Large intestine (tissue), 3 donors: ENCODE results near the gene PSMA5. TPM values are rescaled to one million over a fixed set of nuclear protein-coding genes. Genes with fewer than 3 reads are reported as not detected.
"Not testable (repeated sequence)": the region's sequence is repeated elsewhere in the genome, so short reads cannot be mapped to it uniquely, and the experiment has no call there.

Experiments used
- DNase-seq, 2 donors: peaks; one replicate each; pipeline versions ENCODE4 v3.0.0 to v3.0.0-alpha.2; 2013
- H3K27ac ChIP-seq: one replicate; pipeline ENCODE4 v1.5.1; 2013; ENCODE audit warnings: low read length
- H3K27me3 ChIP-seq: 2 replicates; pipeline ENCODE4 v1.6.1; 2013; ENCODE audit warnings: low read length; ENCODE audit not compliant: control insufficient read depth, insufficient read depth
- H3K36me3 ChIP-seq: 2 replicates; pipeline ENCODE4 v1.6.1; 2013; ENCODE audit warnings: low read length; ENCODE audit not compliant: control insufficient read depth, insufficient read depth
- H3K4me1 ChIP-seq: one replicate; pipeline ENCODE4 v1.6.1; 2013; ENCODE audit warnings: low read length; ENCODE audit not compliant: control insufficient read depth, insufficient read depth
- H3K4me3 ChIP-seq: one replicate; pipeline ENCODE4 v1.5.1; 2013; ENCODE audit warnings: low read length
- H3K9me3 ChIP-seq: one replicate; pipeline ENCODE4 v1.6.1; 2013; ENCODE audit warnings: mild to moderate bottlenecking, low read depth, low read length, moderate library complexity; ENCODE audit not compliant: control insufficient read depth
- WGBS: methylation state at CpG from one replicate; pipeline ENCODE4 v1.1.5; 2013; ENCODE audit warnings: low lambda C conversion rate; ENCODE audit not compliant: insufficient coverage; 5-methylcytosine and 5-hydroxymethylcytosine counted together
- polyA plus RNA-seq: library from polyadenylated mRNA; unstranded; fragments of 120-200 nt; gene quantifications from one replicate; pipeline ENCODE4 v1.2.1, GENCODE V29; 2013

PSMA5 gene
- polyA plus RNA-seq, 1 donor = 94.1 TPM

- 50% methylated on average over 2 of the region's 2 CpGs for WGBS
- H3K36me3 ChIP-seq = peaks cover 21% of the 10 kb centered on the region
- H3K4me3 ChIP-seq = no peak overlapping the region
- H3K9me3 ChIP-seq = no peaks in the 10 kb centered on the region
- no peaks in the 10 kb centered on the region for H3K27me3 ChIP-seq
- peak; percentile 37 to 52 for DNase-seq
- H3K27ac ChIP-seq = no peak overlapping the region
- peaks cover 26% of the 10 kb centered on the region for H3K4me1 ChIP-seq
Observed at GRCh38 chr1:109399326-109399957, 26.8 kb downstream of the PSMA5 start.

DNA sequence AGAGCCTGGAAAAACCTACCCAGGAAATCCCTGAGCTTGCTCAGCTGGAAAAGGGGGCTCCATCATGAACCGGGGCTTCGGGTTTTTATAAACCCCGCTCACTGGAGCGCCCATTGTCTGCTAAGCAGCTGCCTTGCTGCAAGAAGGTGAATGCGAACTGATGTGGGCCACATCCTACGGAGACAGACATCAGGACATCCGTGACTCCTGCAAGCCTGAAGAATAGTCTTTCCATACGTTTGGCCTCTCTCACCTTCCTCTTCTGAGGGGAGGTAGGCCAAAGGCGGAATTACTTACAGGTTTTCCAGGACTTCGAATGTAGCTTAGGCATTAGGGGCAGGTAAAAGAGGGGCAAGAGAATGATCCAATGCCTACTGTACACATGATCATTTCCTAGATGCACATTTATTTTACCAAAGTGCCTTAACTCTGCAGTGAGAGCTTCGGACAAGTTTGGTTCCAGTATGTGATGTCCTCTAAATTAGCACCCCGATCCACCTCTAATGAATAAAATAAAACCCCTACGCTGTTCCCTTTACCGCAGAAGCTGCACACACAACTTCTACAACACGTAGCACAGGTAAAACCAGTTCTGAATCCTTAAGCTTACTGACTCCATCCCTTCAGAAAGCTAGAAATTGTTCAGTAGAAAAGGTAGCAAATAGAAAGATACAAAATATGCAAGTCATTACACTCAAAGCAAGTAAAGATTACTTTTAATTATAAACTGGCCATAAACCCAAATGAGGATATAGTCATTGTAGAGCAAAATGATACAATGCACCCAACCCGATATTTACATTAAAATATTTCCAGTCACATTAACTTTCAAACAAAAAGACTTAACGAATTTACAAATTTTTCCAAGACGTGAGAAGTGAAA is 27.7 kb downstream of the PSMA5 start:
- Histone ChIP-seq H3K9me3 (no peaks in the 10 kb centered on the region), H3K27ac (peak overlapping the region; percentile 58), H3K27me3 (no peaks in the 10 kb centered on the region), H3K4me1 (peaks cover 32% of the 10 kb centered on the region), H3K4me3 (peak overlapping the region; percentile 70), H3K36me3 (peaks cover 17% of the 10 kb centered on the region)
- 10% methylated on average over 2 of the region's 18 CpGs for WGBS
- peak in 1 of 2 donors; percentile 26 for DNase-seq

DNA sequence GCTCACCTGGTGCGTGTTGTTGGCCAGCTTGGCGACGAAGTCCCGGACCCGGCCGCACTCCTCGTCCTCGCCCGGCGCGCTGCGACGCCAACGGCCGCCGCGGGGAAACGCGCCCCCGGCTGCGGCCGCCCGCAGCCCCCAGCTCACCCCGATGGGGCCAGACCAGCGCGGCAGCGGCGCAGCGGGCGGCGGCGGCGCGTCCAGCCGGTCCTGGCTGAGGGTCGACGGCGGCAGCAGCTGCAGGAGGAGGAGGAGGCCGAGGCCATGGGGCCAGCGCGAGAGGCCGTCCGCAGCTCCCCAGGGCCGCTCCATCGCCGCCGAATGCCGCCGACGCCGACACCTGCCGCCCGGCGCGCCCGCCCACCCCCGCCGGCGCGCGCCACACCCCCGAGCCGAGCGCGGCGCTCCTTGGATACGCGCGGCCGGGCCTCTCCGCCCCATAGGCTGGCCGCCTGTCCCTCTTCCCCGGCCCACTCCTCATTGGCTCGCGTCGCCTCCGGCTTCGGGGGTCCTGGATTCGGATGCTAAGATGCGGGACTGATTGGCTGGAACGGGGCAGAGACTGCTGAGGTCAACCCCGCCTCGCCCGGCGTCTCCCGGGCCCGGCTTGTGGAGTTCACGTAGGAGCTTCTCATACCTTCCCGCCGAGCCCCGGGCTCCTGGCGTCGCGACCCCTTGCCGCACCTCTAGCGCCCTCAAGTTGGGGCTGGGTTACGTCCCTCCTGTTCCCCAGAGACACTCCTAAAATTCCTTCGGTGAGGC is 28.5 kb downstream of the PSMA5 start, which contains the start of gene SORT1:
Gene SORT1 (minus strand): TSS at position 338 of the 762 bp plus-strand sequence. CDS start 26 bp downstream, at position 312.
- Histone ChIP-seq H3K9me3 (no peaks in the 10 kb centered on the region), H3K4me1 (peaks cover 40% of the 10 kb centered on the region), H3K27me3 (no peaks in the 10 kb centered on the region), H3K36me3 (peaks cover 10% of the 10 kb centered on the region), H3K4me3 (peak within 1 kb of the TSS; percentile 70), H3K27ac (peak within 1 kb of the TSS; percentile 58)
- WGBS = 0% methylated on average over 8 of the region's 98 CpGs
- peak; percentile 77 to 91 for DNase-seq

DNA sequence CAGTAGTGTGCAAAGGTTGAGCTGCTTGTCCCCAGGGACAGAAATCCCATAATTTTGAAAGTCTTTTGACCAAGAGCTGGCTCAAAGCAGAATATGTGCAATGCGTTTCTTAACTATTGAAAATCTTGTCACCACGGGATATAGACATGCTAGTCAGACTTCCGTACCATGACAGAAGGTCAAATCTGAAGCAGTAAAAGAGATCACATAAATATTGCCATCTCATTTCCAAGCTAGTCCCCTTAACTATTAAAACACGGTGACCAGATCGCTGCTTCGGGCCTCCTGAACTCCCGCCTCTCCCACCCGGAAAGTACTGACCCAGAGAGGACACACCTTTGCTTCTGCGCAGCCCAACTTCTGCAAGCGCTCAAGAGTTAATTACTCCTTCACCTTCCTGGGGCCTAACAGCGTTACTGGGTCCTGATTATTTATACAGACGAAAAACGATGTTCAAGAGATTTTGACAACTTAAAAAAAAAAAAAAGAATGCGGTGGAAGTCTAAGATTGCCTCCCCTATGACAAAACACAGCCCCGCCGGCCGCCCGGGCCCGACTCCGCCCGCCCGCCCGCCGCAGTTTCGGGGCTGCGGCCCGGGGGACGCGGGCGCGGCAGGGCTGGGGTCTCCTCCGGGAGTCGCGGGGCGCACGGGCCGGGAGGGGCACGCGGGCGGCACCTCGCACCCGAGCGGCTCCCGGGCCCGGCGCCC is 29.2 kb downstream of the PSMA5 start:
- WGBS = no CpG with 5 or more reads among the region's 46 CpGs
- Histone ChIP-seq H3K4me3 (peak overlapping the region; percentile 43), H3K27me3 (no peaks in the 10 kb centered on the region), H3K36me3 (peaks cover 6% of the 10 kb centered on the region), H3K9me3 (no peaks in the 10 kb centered on the region), H3K27ac (peak overlapping the region; percentile 43), H3K4me1 (peaks cover 47% of the 10 kb centered on the region)
- DNase-seq = peak; percentile 23 to 72

- Histone ChIP-seq H3K4me1 (peaks cover 52% of the 10 kb centered on the region), H3K27me3 (no peaks in the 10 kb centered on the region), H3K36me3 (peaks cover 1% of the 10 kb centered on the region), H3K27ac (peak overlapping the region; percentile 43), H3K9me3 (no peaks in the 10 kb centered on the region), H3K4me3 (peak overlapping the region; percentile 43)
- DNase-seq = no peak
- no CpG with 5 or more reads among the region's 2 CpGs for WGBS
Observed at GRCh38 chr1:109396513-109396839, 29.8 kb downstream of the PSMA5 start.

DNA sequence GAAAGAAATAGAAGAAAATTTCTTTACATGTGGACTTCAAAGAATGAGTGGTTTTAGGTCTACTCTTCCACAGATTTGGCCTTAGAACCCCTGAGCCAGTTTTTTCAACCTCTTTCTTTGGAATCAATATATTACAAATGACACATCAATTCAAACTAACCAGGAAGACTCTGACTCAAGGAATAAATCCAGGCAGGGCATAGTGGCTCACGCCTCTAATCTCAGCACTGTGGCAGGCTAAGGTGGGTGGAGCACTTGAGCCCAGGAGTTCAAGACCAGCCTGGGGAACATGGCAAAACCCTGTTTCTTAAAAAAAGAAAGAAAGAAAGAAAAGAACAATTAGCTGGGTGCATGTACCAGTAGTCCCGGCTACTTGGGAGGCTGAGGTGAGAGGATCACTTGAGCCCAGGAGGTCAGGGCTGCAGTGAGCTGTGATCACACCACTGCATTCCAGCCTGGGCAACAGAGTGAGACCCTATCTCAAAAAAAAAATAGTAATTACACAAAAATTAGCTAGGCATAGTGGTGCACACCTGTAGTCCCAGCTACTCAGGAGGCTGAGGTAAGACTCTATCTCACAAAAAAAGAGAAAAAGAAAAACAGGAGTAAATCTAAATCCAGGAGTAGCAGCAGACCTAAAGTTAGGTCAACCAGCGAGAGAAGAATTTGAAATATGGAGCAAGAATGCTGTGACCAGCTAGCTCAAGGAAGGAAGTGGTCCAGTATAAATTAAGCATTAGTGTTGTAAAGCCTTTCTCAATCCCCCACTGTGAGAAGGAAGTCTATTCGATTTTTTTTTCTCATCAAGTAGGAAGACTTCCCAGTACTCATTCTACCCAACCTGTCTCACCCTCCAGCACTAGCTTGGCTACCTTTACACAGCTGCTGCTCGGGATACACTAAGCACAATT is 30.4 kb downstream of the PSMA5 start:
- Histone ChIP-seq H3K27me3 (no peaks in the 10 kb centered on the region), H3K4me1 (peaks cover 53% of the 10 kb centered on the region), H3K9me3 (no peaks in the 10 kb centered on the region), H3K4me3 (peak overlapping the region; percentile 43), H3K27ac (no peak overlapping the region), H3K36me3 (no peaks in the 10 kb centered on the region)
- 60% methylated on average over 1 of the region's 5 CpGs for WGBS
- no peak for DNase-seq

DNA sequence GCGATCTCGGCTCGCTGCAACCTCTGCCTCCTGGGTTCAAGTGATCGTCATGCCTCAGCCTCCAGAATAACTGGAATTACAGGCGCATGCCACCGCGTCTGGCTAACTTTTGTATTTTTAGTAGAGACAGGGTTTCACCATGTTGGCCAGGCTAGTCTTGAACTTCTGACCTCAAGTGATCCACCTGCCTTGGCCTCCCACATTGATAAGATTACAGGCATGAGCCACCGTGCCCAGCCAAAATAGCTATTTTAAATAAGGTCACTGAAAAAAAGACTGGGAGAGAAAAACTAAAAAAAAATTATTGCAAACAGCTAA is 31.0 kb downstream of the PSMA5 start:
- not testable (repeated sequence) for H3K9me3 ChIP-seq, H3K36me3 ChIP-seq, H3K27me3 ChIP-seq, H3K4me3 ChIP-seq, DNase-seq, H3K27ac ChIP-seq
- peaks cover 53% of the 10 kb centered on the region for H3K4me1 ChIP-seq
- no CpG with 5 or more reads among the region's 8 CpGs for WGBS

DNA sequence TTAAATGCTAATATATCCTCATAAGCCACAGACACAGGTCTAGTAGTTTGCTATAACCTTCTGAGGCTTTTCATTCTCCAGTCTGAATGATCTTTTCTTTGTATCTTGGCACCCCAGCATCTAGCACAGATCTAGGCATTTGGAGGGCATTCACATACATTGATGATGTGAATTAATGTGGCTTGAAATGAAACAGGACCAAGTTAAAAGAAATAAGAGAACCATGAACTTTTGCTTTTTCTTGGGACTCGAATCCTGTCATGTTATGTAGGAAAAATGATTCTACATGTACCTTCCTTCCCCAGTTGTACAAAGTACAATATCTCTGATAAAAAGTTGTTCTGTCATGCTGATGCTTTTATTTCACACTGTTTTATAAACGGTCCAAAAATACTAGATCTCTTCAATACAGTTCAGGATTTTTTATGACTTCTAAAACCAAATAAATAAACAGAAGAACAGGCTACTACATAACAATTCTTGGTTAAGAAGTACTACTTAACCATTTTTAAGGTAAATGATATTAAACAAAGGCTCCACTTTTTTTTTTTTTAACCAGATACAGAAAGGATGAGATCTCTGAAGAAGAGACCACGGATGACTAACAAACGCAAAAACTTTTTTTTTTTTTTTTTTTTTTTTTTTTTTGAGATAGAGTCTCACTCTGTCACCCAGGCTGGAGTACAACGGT is 31.5 kb downstream of the PSMA5 start:
- no peaks in the 10 kb centered on the region for H3K27me3 ChIP-seq
- no peaks in the 10 kb centered on the region for H3K36me3 ChIP-seq
- peaks cover 53% of the 10 kb centered on the region for H3K4me1 ChIP-seq
- 62% methylated on average over 2 of the region's 5 CpGs for WGBS
- H3K27ac ChIP-seq = peak overlapping the region; percentile 80
- no peak for DNase-seq
- no peak overlapping the region for H3K4me3 ChIP-seq
- H3K9me3 ChIP-seq = no peaks in the 10 kb centered on the region

- Histone ChIP-seq H3K27ac (peak overlapping the region; percentile 80), H3K36me3 (no peaks in the 10 kb centered on the region), H3K9me3 (no peaks in the 10 kb centered on the region), H3K27me3 (no peaks in the 10 kb centered on the region), H3K4me3 (no peak overlapping the region), H3K4me1 (peaks cover 50% of the 10 kb centered on the region)
- 22% methylated on average over 1 of the region's 2 CpGs for WGBS
- no peak for DNase-seq
Observed at GRCh38 chr1:109393617-109394233, 32.5 kb downstream of the PSMA5 start.
